Heart left ventricle (tissue), 16 donors: Measurements from ENCODE around the gene SLC26A4. TPM values are rescaled to one million over a fixed set of nuclear protein-coding genes. Genes with fewer than 3 reads are reported as not detected.

Experiments
- ATAC-seq, 4 donors: fragments of 200-7000 bp; cut with Tn5 transposase; one replicate each; pipeline ENCODE4 v1.9.1; 2020 to 2022; ENCODE audit warnings: moderate library complexity in 4 of 4, mild to moderate bottlenecking in 3 of 4, moderate number of reproducible peaks in 1 of 4
- DNase-seq, 5 donors: peaks; one replicate each; pipeline ENCODE4 v3.0.0-alpha.2; 2020
- H3K27ac ChIP-seq, 12 donors: fragments of 200-600 bp; sonication (generic) in 4 of 12; one replicate each; pipeline versions ENCODE4 v1.5.0 to v1.8.0; 2016 to 2022; ENCODE audit warnings: mild to moderate bottlenecking in 2 of 12
- H3K27me3 ChIP-seq, 9 donors: fragments of 200-600 bp; sonication (generic) in 2 of 9; one replicate each; pipeline versions ENCODE4 v1.5.1 to v1.8.0; 2016 to 2022; ENCODE audit warnings: mild to moderate bottlenecking in 3 of 9
- H3K36me3 ChIP-seq, 9 donors: fragments of 200-600 bp; sonication (generic) in 2 of 9; one replicate each; pipeline versions ENCODE4 v1.5.0 to v1.8.0; 2018 to 2022; ENCODE audit warnings: mild to moderate bottlenecking in 2 of 9
- H3K4me1 ChIP-seq, 12 donors: fragments of 200-600 bp; sonication (generic) in 4 of 12; one replicate each; pipeline versions ENCODE4 v1.5.0 to v1.8.0; 2016 to 2022; ENCODE audit warnings: mild to moderate bottlenecking in 3 of 12
- H3K4me3 ChIP-seq, 12 donors: fragments of 200-600 bp; sonication (generic) in 4 of 12; one replicate each; pipeline versions ENCODE4 v1.5.0 to v1.8.0; 2017 to 2022; ENCODE audit warnings: mild to moderate bottlenecking in 9 of 12, moderate library complexity in 4 of 12
- H3K9me3 ChIP-seq, 12 donors: fragments of 200-600 bp; sonication (generic) in 4 of 12; one replicate each; pipeline versions ENCODE4 v1.5.0 to v1.8.0; 2016 to 2022; ENCODE audit warnings: mild to moderate bottlenecking in 1 of 12
- POLR2A ChIP-seq, 2 donors: fragments of 450-650 bp; IDR thresholded peaks; one replicate each; pipeline ENCODE4 v1.6.1; 2017; ENCODE audit warnings: antibody characterized with exemption in 2 of 2, mild to moderate bottlenecking in 2 of 2, moderate library complexity in 2 of 2
- WGBS, 4 donors: extraction: QIAGEN DNeasy Blood & Tissue Kit in 2 of 4; methylation state at CpG; one replicate each; pipeline versions ENCODE4 v1.1.5 to v1.1.7; 2013 to 2018; 5-methylcytosine and 5-hydroxymethylcytosine counted together
- intact Hi-C, 10 donors: fragments of 100-400 bp; cut with DNase I; formaldehyde crosslinking; loops; one replicate each; pipeline versions ENCODE4 v1.11.1 to v1.14.2; 2022
- polyA plus RNA-seq, 2 donors: library from polyadenylated mRNA; stranded (reverse); fragments of 200-250 nt; gene quantifications; one replicate each; pipeline ENCODE4 v1.2.3, GENCODE V29; 2013
- total RNA-seq, 9 donors: library from RNA; depleted of rRNA in 2 of 9; stranded (reverse); fragments of >200 nt in 2 of 9; fragmentation: NEBNext Ultra II Directional in 3 of 9; extraction: Animal tissue kit (Norgen Biotek cat#: 25700) in 3 of 9; gene quantifications; one replicate each; pipeline versions ENCODE4 v1.1.0 to v1.2.4, GENCODE V29; 2016 to 2023
- TF ChIP-seq, protein P1 (sequence below), 12 donors: fragments of 200-600 bp; sonication (generic) in 4 of 12; IDR thresholded peaks; one replicate each; pipeline versions ENCODE4 v1.5.0 to v1.8.0; 2018 to 2022; ENCODE audit warnings: antibody characterized with exemption in 12 of 12, mild to moderate bottlenecking in 5 of 12
- donor health status: ischemic (EF 13 %, LVEDD 7.1; RV severe dilation, severe dysfunction).
- donor health status: healthy with polysubstance abuse.
- donor health status: DM: no; HTN: yes; CAD: no.
- donor health status: DM: no; HTN: no; CAD: no.
- donor health status: ischemic (EF 25% LVEDD 6.9; RV normal size, moderate dysfunction).
- donor health status: ischemic (EF 25% LVEDD 5.7; RV mildly dilated, moderate dysfunction).
- donor health status: healthy.
- donor health status: DM: yes; HTN: yes; CAD: no.
- donor health status: ischemic (EF 35%, LVEDD 5.7; RV mildly dilated, moderate dysfunction).
- donor health status: nonischemic (EF 11% LVEDD 7.7; RV severe dilation, severe dysfunction).
- donor health status: DM: yes; HTN: yes; CAD: no.
- donor health status: PGD.
- donor health status: ischemic (EF 29% LVEDD 5.4; RV normal size, mild dysfunction).
- donor health status: nonischemic (EF 23%, LVEDD 6.1; RV moderate dilation, normal function).

Gene SLC26A4
- total and polyA plus RNA-seq, 11 donors: 0.19 to 1.8 (median 0.42) TPM

DNA sequence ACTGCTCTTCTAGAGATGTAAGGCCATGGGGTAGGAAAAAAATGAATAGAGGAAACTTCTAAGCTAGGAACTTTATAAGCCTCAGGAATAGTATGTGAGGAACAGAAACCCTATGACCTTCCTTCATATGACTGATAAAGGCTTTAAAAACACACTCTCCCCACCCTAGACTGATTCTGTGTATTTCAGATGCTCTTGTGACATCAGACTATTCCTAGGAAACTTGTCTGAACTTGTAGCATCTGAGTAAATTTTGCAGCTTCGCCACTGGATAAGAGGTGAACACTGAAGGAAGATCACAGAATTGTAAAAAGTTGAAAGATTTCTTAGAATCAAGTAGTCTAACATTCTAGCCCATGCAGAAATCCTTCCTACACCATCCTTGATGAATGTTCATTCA lies 52.3 kb downstream of the SLC26A4 start:
- H3K27ac ChIP-seq: no peak overlapping the region
- no peaks in the 10 kb centered on the region for H3K9me3 ChIP-seq
- intact Hi-C loops: no loop called here
- H3K27me3 ChIP-seq: no peaks in the 10 kb centered on the region
- no peaks in the 10 kb centered on the region for H3K36me3 ChIP-seq
- ATAC-seq (no peak), DNase-seq (no peak)
- no peaks in the 10 kb centered on the region for H3K4me1 ChIP-seq
- H3K4me3 ChIP-seq: no peak overlapping the region
- 95 to 100% (median 99%) methylated on average over 1 of the region's 1 CpG for WGBS, 4 donors
- TF ChIP-seq, protein P1, sequence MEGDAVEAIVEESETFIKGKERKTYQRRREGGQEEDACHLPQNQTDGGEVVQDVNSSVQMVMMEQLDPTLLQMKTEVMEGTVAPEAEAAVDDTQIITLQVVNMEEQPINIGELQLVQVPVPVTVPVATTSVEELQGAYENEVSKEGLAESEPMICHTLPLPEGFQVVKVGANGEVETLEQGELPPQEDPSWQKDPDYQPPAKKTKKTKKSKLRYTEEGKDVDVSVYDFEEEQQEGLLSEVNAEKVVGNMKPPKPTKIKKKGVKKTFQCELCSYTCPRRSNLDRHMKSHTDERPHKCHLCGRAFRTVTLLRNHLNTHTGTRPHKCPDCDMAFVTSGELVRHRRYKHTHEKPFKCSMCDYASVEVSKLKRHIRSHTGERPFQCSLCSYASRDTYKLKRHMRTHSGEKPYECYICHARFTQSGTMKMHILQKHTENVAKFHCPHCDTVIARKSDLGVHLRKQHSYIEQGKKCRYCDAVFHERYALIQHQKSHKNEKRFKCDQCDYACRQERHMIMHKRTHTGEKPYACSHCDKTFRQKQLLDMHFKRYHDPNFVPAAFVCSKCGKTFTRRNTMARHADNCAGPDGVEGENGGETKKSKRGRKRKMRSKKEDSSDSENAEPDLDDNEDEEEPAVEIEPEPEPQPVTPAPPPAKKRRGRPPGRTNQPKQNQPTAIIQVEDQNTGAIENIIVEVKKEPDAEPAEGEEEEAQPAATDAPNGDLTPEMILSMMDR (IDR thresholded peaks at IDR 0.05): no peak
- no peak for TF ChIP-seq POLR2A (IDR thresholded peaks at IDR 0.05)

DNA sequence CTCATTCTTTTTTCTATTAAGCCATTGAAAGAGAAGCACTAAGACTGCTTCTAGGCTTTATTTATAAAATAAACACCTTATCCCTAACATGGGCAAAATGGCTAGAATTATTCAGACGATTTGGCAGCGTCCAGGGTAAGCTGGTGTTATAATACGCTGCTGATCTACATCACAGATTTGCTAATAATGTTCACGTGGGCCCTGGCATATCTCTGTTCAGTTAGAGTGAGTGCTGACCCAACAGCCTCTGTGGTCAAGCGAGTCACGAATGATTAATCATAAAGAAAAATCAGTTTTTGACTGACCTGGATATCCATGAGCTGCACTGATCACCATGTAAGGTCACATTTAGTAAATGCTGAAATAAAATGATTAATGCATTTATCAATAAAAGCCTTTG lies 54.9 kb downstream of the SLC26A4 start:
- 88 to 93% (median 90%) methylated on average over 6 of the region's 6 CpGs for WGBS, 4 donors
- ATAC-seq (no peak), DNase-seq (no peak)
- no peak overlapping the region for H3K4me3 ChIP-seq
- intact Hi-C loops: no loop called here
- H3K27me3 ChIP-seq: no peaks in the 10 kb centered on the region
- no peak overlapping the region for H3K27ac ChIP-seq
- no peak for TF ChIP-seq POLR2A (IDR thresholded peaks at IDR 0.05)
- TF ChIP-seq, protein P1 (IDR thresholded peaks at IDR 0.05): no peak
- no peaks in the 10 kb centered on the region for H3K9me3 ChIP-seq
- no peaks in the 10 kb centered on the region for H3K36me3 ChIP-seq
- H3K4me1 ChIP-seq: no peaks in the 10 kb centered on the region

DNA sequence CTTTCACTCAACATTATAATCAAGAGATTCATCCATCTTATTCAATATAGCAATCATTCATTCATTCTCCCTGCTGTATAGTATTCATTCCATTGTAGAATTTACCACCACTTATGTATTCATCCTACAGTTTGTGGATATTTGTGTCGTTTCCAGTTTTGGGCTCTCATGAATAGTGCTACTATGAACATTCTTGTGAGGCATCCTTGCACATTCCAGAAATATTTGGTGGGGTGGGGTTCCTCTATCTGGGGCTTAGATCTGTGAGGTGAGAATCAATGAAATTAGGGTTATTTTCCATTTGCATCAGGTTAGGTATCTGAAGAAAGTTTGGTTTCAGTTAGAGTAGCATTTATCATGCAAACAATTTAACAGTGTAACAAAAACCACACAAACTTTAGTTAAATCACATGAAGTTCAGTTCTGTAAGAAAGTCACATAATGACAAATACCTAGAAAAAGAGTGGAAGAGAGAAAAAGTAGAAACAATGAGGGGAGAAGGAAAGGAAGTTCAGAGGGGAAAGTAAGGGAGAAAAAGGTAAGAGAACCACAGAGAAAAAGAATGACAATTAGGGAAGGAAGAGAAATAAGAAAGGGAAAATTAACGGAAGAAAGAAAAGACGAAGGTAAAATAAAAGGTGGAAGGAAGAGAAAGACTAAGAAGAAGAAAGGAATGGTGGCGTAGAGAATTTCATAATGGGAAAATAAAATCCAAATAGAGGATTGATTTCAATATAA lies 58.0 kb downstream of the SLC26A4 start:
- no peaks in the 10 kb centered on the region for H3K9me3 ChIP-seq
- intact Hi-C loops: no loop called here
- H3K4me3 ChIP-seq: no peak overlapping the region
- DNase-seq (no peak), ATAC-seq (no peak)
- H3K27ac ChIP-seq: no peak overlapping the region
- 80 to 88% (median 84%) methylated on average over 4 of the region's 4 CpGs for WGBS, 4 donors
- H3K4me1 ChIP-seq: no peaks in the 10 kb centered on the region
- TF ChIP-seq, protein P1 (IDR thresholded peaks at IDR 0.05): no peak
- no peak for TF ChIP-seq POLR2A (IDR thresholded peaks at IDR 0.05)
- H3K27me3 ChIP-seq: no peaks in the 10 kb centered on the region
- H3K36me3 ChIP-seq: no peaks in the 10 kb centered on the region

DNA sequence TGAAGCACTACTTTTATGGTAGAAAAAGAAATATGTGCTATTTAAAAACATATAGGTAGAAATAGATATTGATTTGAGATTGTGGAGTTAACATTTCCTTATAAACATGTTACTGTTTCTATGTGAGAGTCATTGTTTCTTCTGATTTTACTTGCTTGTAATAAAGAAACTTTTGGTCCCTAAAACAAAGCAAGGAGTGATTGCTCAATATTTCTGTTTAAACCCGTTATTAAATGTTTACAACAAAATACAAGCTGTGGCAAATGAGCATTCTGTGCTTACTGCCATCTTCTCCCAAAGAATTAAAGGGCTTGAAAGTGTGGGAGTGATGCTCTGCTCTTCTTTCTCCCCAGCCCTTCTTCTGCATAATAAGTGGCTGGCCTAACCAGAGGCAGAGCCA lies 60.7 kb downstream of the SLC26A4 start:
- no peaks in the 10 kb centered on the region for H3K4me1 ChIP-seq
- WGBS, 4 donors: 63 to 89% (median 80%) methylated on average over 1 of the region's 1 CpG
- H3K27ac ChIP-seq: no peak overlapping the region
- intact Hi-C loops: loop anchor here in 9 of 10 donors (5.0 to 10.0 kb wide), 6 partner anchors 136 to 526 kb away; partner anchors contain the start of genes COG5 (in 2 of the 9), DUS4L (in 2 of the 9) and BCAP29 (in 1 of the 9)
- no peaks in the 10 kb centered on the region for H3K9me3 ChIP-seq
- H3K36me3 ChIP-seq: no peaks in the 10 kb centered on the region
- DNase-seq (no peak), ATAC-seq (no peak)
- no peak overlapping the region for H3K4me3 ChIP-seq
- H3K27me3 ChIP-seq: no peaks in the 10 kb centered on the region
- TF ChIP-seq POLR2A (IDR thresholded peaks at IDR 0.05): no peak
- TF ChIP-seq, protein P1 (IDR thresholded peaks at IDR 0.05): no peak
